ENCODE results near the gene SOS2. TPM values are rescaled to one million over a fixed set of nuclear protein-coding genes. Genes with fewer than 3 reads are reported as not detected.
A peak's percentile ranks its signal among the peaks of the same experiment; 100 is the strongest.

SOS2 gene
- total and polyA plus RNA-seq, 7 donors: 11.2 to 40.4 (median 31.9) TPM

- no peaks in the 10 kb centered on the region for H3K27me3 ChIP-seq
- WGBS, 2 donors: 26 to 55% methylated on average over 5 of the region's 5 CpGs
- intact Hi-C loops (cut with DNase I): no loop called here
- H3K36me3 ChIP-seq: no peaks in the 10 kb centered on the region
- no peak for DNase-seq
- H3K4me3 ChIP-seq: no peak overlapping the region
- TF ChIP-seq EP300 (IDR thresholded peaks at IDR 0.05) (no peak), CTCF (IDR thresholded peaks at IDR 0.05) (no peak), POLR2AphosphoS5 (IDR thresholded peaks at IDR 0.05) (no peak), POLR2A (IDR thresholded peaks at IDR 0.05) (no peak)
- no peaks in the 10 kb centered on the region for H3K9me3 ChIP-seq
- H3K27ac ChIP-seq: peak overlapping the region; percentile 58 to 76 (median 62)
- peaks cover 0 to 77% (median 55%) of the 10 kb centered on the region in 4 donors for H3K4me1 ChIP-seq
Measured at GRCh38 chr14:50225974-50226297, 5.4 kb downstream of the SOS2 start.

- TF ChIP-seq CTCF (IDR thresholded peaks at IDR 0.05): no peak
- no peak for TF ChIP-seq POLR2A (IDR thresholded peaks at IDR 0.05)
- TF ChIP-seq EP300 (IDR thresholded peaks at IDR 0.05): no peak
- peak in 3 of 4 donors; percentile 36 to 58 (median 48) for TF ChIP-seq POLR2AphosphoS5 (IDR thresholded peaks at IDR 0.05)
- Histone ChIP-seq H3K4me3 (no peak overlapping the region), H3K9me3 (no peaks in the 10 kb centered on the region), H3K27me3 (no peaks in the 10 kb centered on the region), H3K36me3 (no peaks in the 10 kb centered on the region), H3K27ac (peak overlapping the region; percentile 58 to 76 (median 62)), H3K4me1 (peaks cover 0 to 83% (median 57%) of the 10 kb centered on the region in 4 donors)
- 47 to 62% methylated on average over 5 of the region's 5 CpGs for WGBS, 2 donors
- intact Hi-C loops (cut with DNase I): no loop called here
- no peak for DNase-seq
Measured at GRCh38 chr14:50225067-50225973, 6.1 kb downstream of the SOS2 start.

- H3K27me3 ChIP-seq: no peaks in the 10 kb centered on the region
- H3K36me3 ChIP-seq: no peaks in the 10 kb centered on the region
- 75 to 84% methylated on average over 1 of the region's 1 CpG for WGBS, 2 donors
- peak overlapping the region in 1 of 4 donors; percentile 30 for H3K27ac ChIP-seq
- H3K4me1 ChIP-seq: peaks cover 0 to 68% (median 41%) of the 10 kb centered on the region in 4 donors
- no peaks in the 10 kb centered on the region for H3K9me3 ChIP-seq
- TF ChIP-seq POLR2AphosphoS5 (IDR thresholded peaks at IDR 0.05): no peak
- no peak for TF ChIP-seq POLR2A (IDR thresholded peaks at IDR 0.05)
- TF ChIP-seq EP300 (IDR thresholded peaks at IDR 0.05): no peak
- no peak for TF ChIP-seq CTCF (IDR thresholded peaks at IDR 0.05)
- intact Hi-C loops (cut with DNase I): no loop called here
- H3K4me3 ChIP-seq: no peak overlapping the region
- no peak for DNase-seq
Measured at GRCh38 chr14:50222055-50222613, 9.2 kb downstream of the SOS2 start.

GRCh38 chr14:50218501-50218900, 12.9 kb downstream of the SOS2 start:
- no peak overlapping the region for H3K4me3 ChIP-seq
- no peak overlapping the region for H3K27ac ChIP-seq
- no peak for DNase-seq
- WGBS, 2 donors: 80 to 90% methylated on average over 5 of the region's 5 CpGs
- H3K27me3 ChIP-seq: no peaks in the 10 kb centered on the region
- no peaks in the 10 kb centered on the region for H3K9me3 ChIP-seq
- no peak for TF ChIP-seq CTCF (IDR thresholded peaks at IDR 0.05)
- TF ChIP-seq POLR2AphosphoS5 (IDR thresholded peaks at IDR 0.05): no peak
- no peak for TF ChIP-seq POLR2A (IDR thresholded peaks at IDR 0.05)
- no peak for TF ChIP-seq EP300 (IDR thresholded peaks at IDR 0.05)
- H3K36me3 ChIP-seq: no peaks in the 10 kb centered on the region
- intact Hi-C loops (cut with DNase I): no loop called here
- H3K4me1 ChIP-seq: peaks cover 0 to 61% (median 30%) of the 10 kb centered on the region in 4 donors
